Hepatocyte (in vitro differentiated cells): Measurements from ENCODE around the gene PGK1. TPM values are rescaled to one million over a fixed set of nuclear protein-coding genes. Genes with fewer than 3 reads are reported as not detected.

Experiments
- DNase-seq: peaks from one replicate; pipeline ENCODE4 v3.0.0-alpha.2; 2016; ENCODE audit warnings: low spot score
- H2AFZ ChIP-seq: fragments of 200-600 bp; sonication (generic); 2 replicates; pipeline ENCODE4 v1.6.0; 2016; ENCODE audit warnings: antibody characterized with exemption, mild to moderate bottlenecking
- H3K27ac ChIP-seq: fragments of 200-600 bp; sonication (generic); 2 replicates; pipeline ENCODE4 v1.5.1; 2016; ENCODE audit warnings: mild to moderate bottlenecking
- H3K27me3 ChIP-seq: fragments of 200-600 bp; sonication (generic); 2 replicates; pipeline ENCODE4 v1.6.1; 2016
- H3K36me3 ChIP-seq: fragments of 200-600 bp; sonication (generic); replicated peaks from 2 replicates; pipeline ENCODE4 v1.5.1; 2016; ENCODE audit warnings: low read depth; ENCODE audit not compliant: insufficient read depth
- H3K4me1 ChIP-seq: fragments of 200-600 bp; sonication (generic); 2 replicates; pipeline ENCODE4 v1.5.1; 2016; ENCODE audit warnings: mild to moderate bottlenecking, moderate library complexity; ENCODE audit not compliant: insufficient read depth
- H3K4me2 ChIP-seq: fragments of 200-600 bp; sonication (generic); 2 replicates; pipeline ENCODE4 v1.6.0; 2016
- H3K4me3 ChIP-seq: fragments of 200-600 bp; sonication (generic); 2 replicates; pipeline ENCODE4 v1.5.1; 2016; ENCODE audit warnings: mild to moderate bottlenecking
- H3K79me2 ChIP-seq: fragments of 200-600 bp; sonication (generic); 2 replicates; pipeline ENCODE4 v1.6.0; 2017; ENCODE audit warnings: mild to moderate bottlenecking
- H3K9me2 ChIP-seq: fragments of 200-600 bp; sonication (generic); replicated peaks from 2 replicates; pipeline ENCODE4 v1.6.0; 2017; ENCODE audit warnings: mild to moderate bottlenecking; ENCODE audit not compliant: insufficient read depth
- H3K9me3 ChIP-seq: fragments of 200-600 bp; sonication (generic); 2 replicates; pipeline ENCODE4 v1.5.1; 2016; ENCODE audit warnings: low read depth, mild to moderate bottlenecking
- H4K20me1 ChIP-seq: fragments of 200-600 bp; sonication (generic); 2 replicates; pipeline ENCODE4 v1.6.0; 2016; ENCODE audit warnings: mild to moderate bottlenecking; ENCODE audit not compliant: insufficient read depth, poor library complexity, severe bottlenecking
- CTCF ChIP-seq: fragments of 200-600 bp; sonication (generic); IDR thresholded peaks from 2 replicates; pipeline ENCODE4 v1.5.1; 2016; ENCODE audit warnings: antibody characterized with exemption, mild to moderate bottlenecking; ENCODE audit not compliant: poor library complexity
- EZH2 ChIP-seq: fragments of 200-600 bp; sonication (generic); IDR thresholded peaks from 2 replicates; pipeline ENCODE4 v1.6.1; 2016; ENCODE audit warnings: antibody characterized with exemption, mild to moderate bottlenecking, borderline replicate concordance
- EZH2phosphoT487 ChIP-seq: fragments of 200-600 bp; sonication (generic); IDR thresholded peaks from one replicate; pipeline ENCODE4 v1.6.1; 2018; ENCODE audit warnings: antibody characterized with exemption, mild to moderate bottlenecking, low read depth, moderate library complexity; ENCODE audit not compliant: unreplicated experiment, severe bottlenecking
- WGBS: methylation state at CpG from one replicate; pipeline ENCODE4 v1.1.6; 2016; ENCODE audit warnings: low lambda C conversion rate; ENCODE audit errors: missing lambda C conversion rate; 5-methylcytosine and 5-hydroxymethylcytosine counted together
- polyA plus RNA-seq: library from polyadenylated mRNA; unstranded; fragments of >200 nt; fragmentation: Nextera tagmentation; extraction: Ambion mirVana; gene quantifications from 2 replicates; pipeline ENCODE4 v1.2.1, GENCODE V29; 2016
- total RNA-seq: library from RNA; depleted of rRNA; stranded (reverse); fragments of >200 nt; gene quantifications from 2 replicates; pipeline ENCODE4 v1.2.3, GENCODE V29; 2014

PGK1 gene
- total and polyA plus RNA-seq, 2 experiments from 2014 or later, result 255 to 283 TPM

GRCh38 chrX:78105944-78106650 lies 2.0 kb downstream of the PGK1 start:
- H3K4me2 ChIP-seq, result peak overlapping the region; percentile 78
- H3K9me2 ChIP-seq, result no peaks in the 10 kb centered on the region
- no peak for DNase-seq
- peaks cover 5% of the 10 kb centered on the region for H3K4me1 ChIP-seq
- H3K27ac ChIP-seq, result peak overlapping the region; percentile 99
- H3K4me3 ChIP-seq, result peak overlapping the region; percentile 80
- peaks cover 63% of the 10 kb centered on the region for H3K79me2 ChIP-seq
- H3K27me3 ChIP-seq, result no peaks in the 10 kb centered on the region
- H2AFZ ChIP-seq, result no peak overlapping the region
- H3K36me3 ChIP-seq, result no peaks in the 10 kb centered on the region
- TF ChIP-seq CTCF, result no peak
- TF ChIP-seq EZH2phosphoT487, result no peak
- TF ChIP-seq EZH2, result no peak
- H4K20me1 ChIP-seq, result peaks cover 49% of the 10 kb centered on the region
- no peaks in the 10 kb centered on the region for H3K9me3 ChIP-seq
- 77% methylated on average over 11 of the region's 11 CpGs for WGBS

- Histone ChIP-seq H3K36me3 (no peaks in the 10 kb centered on the region), H2AFZ (no peak overlapping the region), H3K9me2 (no peaks in the 10 kb centered on the region), H3K4me1 (peaks cover 5% of the 10 kb centered on the region), H3K4me3 (no peak overlapping the region), H3K4me2 (peak overlapping the region; percentile 78), H3K27me3 (no peaks in the 10 kb centered on the region), H3K79me2 (peaks cover 67% of the 10 kb centered on the region), H4K20me1 (peaks cover 50% of the 10 kb centered on the region), H3K27ac (no peak overlapping the region), H3K9me3 (no peaks in the 10 kb centered on the region)
- DNase-seq, result no peak
- 89% methylated on average over 1 of the region's 1 CpG for WGBS
- TF ChIP-seq EZH2phosphoT487, result no peak
- TF ChIP-seq EZH2, result no peak
- TF ChIP-seq CTCF, result no peak
Observed at GRCh38 chrX:78106651-78106986, 2.6 kb downstream of the PGK1 start.

- H3K4me1 ChIP-seq, result peaks cover 5% of the 10 kb centered on the region
- H3K79me2 ChIP-seq, result peaks cover 84% of the 10 kb centered on the region
- no peaks in the 10 kb centered on the region for H3K9me2 ChIP-seq
- peak overlapping the region; percentile 78 for H3K4me2 ChIP-seq
- WGBS, result 94% methylated on average over 2 of the region's 2 CpGs
- no peaks in the 10 kb centered on the region for H3K9me3 ChIP-seq
- H2AFZ ChIP-seq, result no peak overlapping the region
- H4K20me1 ChIP-seq, result peaks cover 71% of the 10 kb centered on the region
- no peak overlapping the region for H3K4me3 ChIP-seq
- no peak for DNase-seq
- no peaks in the 10 kb centered on the region for H3K36me3 ChIP-seq
- H3K27me3 ChIP-seq, result no peaks in the 10 kb centered on the region
- no peak overlapping the region for H3K27ac ChIP-seq
- TF ChIP-seq EZH2phosphoT487, result no peak
- TF ChIP-seq CTCF, result no peak
- no peak for TF ChIP-seq EZH2
Observed at GRCh38 chrX:78109458-78109857, 5.4 kb downstream of the PGK1 start.
